DMS153 treated with DMSO at 0.1 percent for 48 hours (cell line): ENCODE data around the gene PRKAA1.

ENCODE experiments used
- DNase-seq: peaks from one replicate; lab custom pipeline; 2025; ENCODE audit not compliant: unreplicated experiment; lab: John Stamatoyannopoulos, UW

Gene PRKAA1

DNA sequence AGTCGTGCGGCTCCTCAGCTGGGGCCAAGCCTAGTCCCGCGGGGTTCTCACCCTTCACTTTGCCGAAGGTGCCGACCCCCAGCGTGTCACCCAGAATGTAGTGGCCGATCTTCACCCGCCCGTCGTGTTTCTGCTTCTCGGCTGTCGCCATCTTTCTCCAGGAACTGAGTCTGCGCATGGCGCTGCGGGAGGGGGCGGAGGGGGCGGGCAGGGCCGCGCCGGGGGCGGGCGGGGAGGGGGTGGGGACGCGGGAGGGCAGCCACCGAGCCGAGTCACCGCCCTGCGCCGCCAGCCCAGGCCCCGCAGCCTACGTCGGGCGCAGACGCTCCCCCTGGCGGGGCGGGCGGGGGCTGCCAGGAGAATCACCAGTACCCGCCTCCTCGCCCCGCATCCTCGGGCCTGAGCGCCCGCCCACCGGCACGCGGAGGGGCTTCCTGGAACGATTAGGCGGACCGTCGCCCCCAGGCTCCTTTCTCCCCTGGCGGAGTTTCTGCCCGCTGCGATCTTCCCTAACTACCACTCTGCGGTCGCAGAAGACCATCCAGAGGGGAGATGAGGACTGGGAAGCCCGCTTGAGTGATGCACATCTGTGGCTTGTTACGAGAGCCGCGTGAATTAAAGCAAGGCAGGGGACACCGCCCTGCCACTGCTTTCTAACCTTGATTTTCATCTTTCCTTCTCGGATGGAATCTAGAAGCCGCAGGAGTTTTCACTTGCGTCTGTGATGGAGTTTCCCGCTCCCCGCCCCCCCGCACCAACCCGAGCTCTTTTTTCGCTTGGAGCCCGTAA, at the start of gene PRKAA1:
Gene PRKAA1 (minus strand): TSS at position 363 of the 789 bp plus-strand sequence. CDS start 185 bp downstream, at position 178.
- peak; percentile 90 for DNase-seq

DNA sequence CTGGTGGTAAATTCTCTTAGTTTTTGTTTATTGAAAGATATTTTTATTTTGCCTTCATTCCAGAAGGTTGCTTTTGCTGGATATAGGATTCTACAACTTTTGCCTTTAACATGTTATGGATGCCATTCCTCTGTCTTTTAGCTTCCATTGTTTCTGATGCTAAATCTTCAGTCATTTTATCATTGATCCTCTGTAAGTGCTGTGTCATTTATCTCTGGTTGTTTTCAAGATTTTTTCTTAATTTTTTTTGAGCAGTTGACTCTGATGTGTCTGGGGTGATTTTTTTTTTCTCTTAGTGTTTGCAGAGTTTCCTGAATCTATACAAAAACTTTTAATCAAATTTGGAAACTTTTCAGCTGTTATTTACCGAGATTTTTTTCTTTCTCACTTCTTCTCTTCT, 49.4 kb upstream of the PRKAA1 start:
- no peak for DNase-seq

DNA sequence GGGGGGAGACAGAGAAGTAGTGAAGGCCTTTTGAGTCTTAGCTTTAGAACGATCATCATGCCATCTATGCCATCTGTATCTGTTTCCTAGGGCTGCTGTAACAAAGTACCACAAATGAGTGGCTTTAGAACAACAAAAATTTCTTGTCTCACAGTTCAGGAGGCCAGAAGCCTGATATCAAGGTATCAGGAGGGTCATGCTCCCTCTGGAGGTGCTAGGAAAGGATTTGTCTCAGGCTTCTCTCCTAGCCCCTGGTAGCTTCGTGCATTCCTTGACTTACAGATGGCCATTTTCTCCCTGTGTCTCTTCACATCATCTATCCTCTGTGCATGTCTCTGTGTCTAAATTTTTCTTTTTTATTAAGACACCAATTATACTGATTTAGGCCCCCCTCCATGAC, 48.2 kb upstream of the PRKAA1 start:
- no peak for DNase-seq

DNA sequence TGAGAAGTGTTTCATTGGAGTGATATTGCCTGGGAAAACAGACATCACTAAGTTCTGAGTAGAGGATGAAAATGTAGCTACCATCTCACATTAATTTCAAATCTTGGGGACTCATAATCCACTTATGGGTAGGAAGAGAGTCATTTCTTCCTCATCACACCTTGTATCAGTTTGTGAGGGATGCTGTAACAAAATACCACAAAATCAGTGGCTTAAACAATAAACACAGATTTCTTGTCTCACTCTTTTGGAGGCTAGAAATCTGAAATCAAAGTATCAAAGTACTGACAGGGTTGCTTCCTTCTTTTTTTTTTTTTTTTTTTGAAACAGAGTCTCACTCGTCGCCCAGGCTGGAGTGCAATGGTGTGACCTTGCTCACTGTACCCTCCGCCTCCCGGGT, 46.4 kb upstream of the PRKAA1 start:
- DNase-seq: no peak

DNA sequence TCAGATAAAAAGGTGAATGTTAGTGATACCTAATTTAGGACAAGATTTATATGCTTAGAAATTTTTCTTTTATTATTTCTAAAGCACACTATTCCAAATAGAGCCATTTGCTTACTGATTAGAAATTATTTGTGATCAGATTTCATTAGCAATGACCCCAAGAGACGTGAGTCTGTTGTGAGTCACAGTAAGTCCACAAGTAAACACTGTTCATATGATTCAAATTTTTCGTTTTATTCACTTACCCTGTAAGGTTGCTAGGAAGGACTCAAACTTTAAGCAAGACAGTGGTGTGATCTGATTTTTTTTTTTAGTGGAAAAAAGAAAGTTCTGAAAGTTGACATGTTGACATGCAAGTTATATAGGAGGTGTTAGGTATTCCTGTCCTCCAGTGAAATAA, 44.2 kb upstream of the PRKAA1 start:
- DNase-seq: no peak

DNA sequence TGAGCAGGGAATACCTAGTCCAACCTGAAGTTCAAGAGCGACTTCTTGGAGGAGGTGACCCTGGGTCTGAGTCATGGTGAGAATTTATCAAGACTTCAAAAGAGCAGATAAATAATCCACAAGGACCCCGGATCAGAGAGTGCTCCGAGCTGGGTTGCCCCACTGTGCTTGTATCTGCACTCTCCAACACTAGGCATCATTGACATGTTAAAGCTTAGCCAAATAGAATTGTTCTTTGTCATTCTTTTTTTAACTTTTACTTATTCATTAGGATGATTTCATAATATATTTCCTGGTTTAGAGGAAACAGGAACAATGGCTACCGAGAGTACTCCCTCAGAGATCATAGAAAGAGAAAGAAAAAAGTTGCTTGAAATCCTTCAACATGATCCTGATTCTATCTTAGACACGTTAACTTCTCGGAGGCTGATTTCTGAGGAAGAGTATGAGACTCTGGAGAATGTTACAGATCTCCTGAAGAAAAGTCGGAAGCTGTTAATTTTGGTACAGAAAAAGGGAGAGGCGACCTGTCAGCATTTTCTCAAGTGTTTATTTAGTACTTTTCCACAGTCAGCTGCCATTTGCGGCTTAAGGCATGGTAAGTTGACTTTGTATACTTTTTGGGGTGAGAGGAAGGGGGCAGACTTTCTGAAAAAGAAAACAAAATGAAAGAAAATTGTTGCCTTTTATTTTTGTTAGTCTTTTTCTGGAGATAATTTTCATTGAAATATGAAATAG, 43.1 kb upstream of the PRKAA1 start, which contains the start of gene CARD6:
Gene CARD6 (plus strand): TSS at position 300 of the 738 bp plus-strand sequence. CDS start 16 bp downstream, at position 316.
- DNase-seq: peak; percentile 75

DNA sequence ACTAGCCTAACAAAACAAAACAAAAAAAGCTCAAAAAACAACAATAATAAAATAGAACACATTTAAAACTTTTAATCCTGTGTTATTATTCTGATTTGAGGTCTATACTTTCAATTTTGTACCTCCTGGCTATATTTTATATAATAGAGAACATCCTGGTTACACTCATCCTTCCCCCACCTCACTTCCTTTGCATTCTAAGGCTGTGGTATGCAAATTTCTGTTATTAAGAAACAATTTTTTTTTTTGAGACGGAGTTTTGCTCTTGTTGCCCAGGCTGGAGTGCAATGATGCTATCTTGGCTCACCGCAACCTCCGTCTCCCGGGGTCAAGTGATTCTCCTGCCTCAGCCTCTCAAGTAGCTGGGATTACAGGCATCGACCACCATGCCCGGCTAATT, 39.9 kb upstream of the PRKAA1 start:
- DNase-seq: no peak

DNA sequence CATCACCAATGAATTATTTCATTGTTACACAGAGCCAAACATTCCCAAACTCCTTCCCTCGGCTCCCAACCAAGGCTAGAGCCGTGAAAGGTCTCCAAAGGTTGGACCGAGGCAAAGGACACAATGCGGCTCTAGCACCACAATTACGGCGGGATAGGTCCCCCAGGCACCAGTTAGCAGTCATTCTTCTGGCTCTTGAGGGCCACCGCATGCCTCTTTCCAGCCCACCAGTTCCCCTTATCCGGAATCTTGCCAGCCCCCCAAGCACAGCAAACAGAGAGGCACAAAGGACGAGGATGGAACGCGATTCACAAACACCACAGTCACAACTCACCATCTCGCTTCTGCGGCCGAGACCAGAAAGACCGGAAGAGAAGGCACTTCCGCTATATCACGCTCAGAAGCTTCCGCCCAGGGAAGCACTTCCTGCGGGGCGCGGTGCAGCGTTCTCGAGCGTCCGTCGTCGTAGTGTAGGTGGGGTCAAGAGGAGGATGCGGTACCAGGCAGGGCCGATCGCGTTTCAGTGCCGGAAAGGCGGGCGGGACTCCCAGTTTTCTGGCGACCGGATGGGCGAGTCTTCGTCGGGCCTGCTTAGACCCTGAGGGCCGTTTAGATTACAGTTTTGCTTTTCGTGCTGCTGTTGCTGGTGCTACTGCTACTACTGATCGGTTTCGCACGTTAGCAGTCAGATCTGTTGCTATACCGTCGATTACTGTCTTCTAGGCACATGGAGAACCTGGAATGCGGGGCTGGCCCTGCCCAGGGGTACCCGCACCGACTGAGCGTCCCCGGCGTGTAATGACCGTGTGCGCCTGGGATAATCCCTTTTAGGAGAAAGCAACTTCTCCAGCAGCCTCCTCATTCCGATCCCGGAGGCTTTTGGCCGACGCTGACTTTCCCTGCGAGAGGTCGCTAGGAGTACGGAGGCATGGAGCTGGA, 36.9 kb upstream of the PRKAA1 start, which contains the start of gene RPL37:
Gene RPL37 (minus strand): TSS at position 374 of the 939 bp plus-strand sequence. CDS start 37 bp downstream, at position 337.
- DNase-seq: peak; percentile 98

DNA sequence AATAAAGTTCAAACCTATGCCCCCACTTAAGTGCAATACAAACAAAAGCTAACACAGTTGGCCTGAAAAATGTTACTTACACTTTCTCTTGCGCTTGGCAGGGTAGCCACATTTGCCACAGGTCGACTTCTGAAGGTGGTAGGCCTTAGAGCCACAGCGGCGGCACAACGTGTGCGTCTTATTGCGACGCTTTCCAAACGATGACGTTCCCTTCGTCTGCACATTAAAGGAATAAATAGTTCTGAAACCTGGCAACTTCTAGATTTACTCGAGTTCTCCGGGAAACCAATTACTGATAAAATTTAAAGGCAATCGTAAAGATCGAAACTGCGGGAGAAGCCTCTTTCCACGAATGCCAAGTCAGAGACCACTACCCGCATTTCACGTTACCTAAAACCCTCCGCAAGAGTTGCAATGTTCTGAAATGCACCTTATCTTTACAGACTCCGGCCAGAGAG, 36.2 kb upstream of the PRKAA1 start:
- DNase-seq: no peak

DNA sequence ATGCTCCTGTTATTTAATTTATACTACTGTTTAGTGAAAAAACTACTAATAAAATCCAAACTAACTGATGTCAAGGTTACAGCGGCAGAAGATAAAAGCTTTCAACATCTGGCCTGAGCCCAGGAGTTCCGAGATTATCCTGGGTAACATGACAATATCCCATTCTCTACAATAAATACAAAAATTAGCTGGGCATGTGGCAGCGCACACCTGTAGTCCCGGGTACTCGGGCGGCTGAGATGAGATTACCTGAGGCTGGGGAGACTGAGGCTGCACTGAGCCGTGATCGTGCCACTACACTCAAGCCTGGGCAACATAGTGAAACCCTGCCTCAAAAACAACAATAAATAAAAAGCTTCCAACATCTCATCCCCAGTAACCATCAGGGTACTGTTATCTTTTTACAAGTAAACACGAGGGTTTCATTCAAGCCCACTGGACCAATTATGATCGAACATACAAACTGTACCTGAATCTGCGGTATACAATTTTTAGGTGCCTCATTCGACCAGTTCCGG, 35.6 kb upstream of the PRKAA1 start:
- DNase-seq: no peak

DNA sequence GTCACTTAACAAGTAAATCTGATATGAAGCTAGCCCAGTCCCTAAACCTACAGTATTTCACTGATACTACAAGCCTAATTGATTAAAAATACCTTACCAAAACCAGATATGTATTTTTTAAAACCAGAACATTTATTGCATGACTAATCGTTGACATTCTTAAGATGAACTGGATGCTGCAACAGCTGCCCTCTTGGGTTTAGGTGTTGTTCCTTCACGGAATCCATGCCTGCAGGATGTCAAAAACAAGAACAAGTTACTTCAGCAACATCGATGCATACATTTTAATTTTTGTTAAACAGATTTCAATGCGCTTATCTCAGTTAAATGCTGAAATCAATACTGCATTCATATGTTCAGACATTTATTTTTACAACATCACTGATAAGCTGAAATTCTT, 34.2 kb upstream of the PRKAA1 start:
- DNase-seq: no peak

DNA sequence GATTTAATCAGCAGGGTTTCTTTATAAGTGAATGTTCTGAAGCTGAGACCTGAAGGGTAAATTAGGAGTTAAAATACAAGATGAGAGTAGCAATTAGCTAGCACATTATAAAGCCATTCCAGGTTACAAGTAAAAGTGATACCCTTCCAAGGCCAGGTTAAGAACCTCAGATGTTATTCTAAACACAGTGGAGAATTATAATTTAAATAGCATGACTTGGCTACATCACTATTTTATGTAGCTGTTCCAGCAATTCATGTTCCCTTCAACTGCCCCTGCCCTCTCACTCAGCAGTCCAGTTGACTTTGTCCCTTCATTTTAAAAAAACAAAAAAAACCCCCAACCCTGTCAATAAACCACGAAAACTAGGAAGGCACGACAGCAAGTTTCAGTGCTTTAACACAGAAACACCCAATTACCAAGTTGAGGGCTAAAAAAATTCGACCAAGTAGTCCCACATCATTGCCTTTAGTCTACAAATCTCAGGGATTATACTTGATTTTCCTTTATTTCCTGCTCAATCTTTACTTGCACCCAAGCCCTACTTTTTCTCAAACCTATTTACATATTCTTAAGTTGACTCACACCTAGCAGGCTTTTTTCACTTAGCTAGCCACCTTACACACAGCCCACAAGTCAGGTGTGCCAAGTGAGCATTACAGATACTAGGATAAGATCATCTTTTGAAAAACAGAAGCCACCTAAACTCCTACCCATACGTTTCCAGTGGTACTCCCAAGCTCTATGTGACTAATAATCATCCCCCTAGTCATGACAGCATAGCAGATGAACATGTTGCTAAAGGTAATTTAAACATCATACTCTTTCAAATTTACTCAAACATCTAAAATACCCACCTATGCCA, 33.4 kb upstream of the PRKAA1 start:
- no peak for DNase-seq

DNA sequence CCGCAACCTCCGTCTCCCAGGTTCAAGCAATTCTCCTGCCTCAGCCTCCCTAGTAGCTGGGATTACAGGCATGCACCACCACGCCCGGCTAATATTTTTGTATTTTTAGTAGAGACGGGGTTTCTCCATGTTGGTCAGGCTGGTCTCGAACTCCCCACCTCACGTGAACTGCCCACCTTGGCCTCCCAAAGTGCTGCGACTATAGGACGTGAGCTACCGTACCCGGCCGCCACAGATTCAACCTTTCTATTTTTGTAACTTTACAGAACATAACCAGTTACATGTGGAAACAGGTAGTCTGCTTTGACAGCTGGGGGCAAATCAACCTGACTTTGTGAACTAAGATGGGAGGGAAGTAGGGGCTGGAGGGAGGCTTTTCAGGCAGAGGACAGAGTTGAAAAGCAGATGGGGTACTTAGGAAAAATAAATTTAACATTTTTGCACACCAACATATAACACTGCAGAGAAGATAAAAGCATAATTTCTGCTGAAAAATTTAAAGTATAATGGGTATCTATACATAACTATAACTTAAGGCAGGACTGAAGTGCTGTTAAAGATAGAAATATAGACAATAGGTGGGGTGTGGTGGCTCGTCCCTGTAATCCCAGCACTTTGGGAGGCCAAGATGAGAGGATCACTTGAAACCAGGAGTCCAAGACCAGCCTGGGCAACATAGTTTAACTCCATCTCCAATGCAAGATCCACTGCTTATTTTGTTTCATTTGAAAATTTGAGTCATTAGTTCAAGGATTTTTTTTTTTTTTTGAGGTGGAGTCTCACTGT, 31.8 kb upstream of the PRKAA1 start:
- DNase-seq: no peak

DNA sequence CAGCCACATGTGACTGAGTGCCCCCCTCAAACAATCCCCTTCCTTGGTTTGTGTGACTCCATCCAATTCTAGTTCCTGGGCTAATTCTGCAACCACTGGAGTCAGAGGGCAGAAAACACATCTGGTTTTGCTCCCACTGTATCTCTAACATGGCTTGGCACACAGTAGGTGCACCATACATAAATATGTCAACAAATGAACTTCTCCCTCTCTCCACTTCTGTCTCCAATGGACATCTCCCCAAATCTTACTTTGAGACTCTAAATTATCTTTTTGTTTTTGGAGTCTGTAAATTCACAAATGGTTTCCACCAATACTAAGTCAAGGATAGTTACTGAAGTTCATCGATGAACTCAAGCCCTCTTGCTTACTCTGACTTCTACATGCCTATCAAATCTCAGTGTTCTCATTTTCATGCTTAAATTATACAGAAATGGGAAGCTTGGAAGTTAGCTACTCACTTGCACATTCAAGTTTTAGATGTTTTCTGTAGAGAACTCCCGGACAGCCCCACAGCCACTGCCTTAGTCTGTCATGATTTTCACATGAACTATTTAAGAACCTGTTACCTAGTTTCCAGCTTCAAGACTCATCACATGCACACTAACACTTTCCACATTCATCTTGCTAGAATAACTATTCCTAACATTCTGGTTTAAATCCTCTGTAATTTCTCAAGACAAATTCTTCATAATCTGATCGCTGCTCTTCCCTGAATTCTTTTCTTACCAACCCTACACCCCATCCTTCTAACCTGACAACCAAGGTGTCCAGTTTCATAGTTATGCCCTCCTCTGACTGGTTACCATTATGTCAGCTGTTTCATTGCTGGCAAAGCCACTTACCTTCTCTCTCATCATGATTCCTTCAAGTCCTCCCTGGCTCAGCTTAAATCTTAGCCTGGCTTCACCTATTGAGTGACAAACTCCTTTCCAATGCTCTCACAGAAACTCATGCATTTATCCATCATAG, 30.8 kb upstream of the PRKAA1 start:
- no peak for DNase-seq

DNA sequence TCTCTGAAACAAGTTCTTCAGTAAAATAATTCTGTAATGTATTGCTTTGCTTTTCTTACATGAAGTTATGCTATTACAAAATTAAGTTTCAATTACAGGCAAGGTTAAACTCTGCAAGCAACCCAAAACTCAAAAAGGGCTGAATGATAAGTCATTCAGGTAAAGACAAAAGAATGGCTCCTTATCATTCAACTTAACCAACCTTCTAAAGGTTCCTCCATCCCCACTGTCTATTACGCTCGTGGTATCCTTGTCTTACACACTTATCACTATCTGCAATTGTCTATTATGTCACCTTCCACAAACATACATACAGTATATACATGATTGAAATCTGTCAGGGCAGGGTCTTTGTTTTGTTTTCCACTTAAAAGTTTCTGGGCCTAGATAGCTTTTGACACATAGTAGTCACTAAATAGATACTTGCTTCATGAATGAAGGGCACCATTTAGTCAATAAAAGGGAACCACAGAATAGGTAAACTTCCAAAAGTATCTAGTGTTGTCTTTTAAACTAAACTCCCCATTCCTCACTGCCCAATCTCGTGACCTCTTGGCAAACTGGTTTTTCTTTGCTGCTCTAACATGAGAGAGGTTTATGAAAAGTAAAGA, 30.0 kb upstream of the PRKAA1 start:
- DNase-seq: no peak

DNA sequence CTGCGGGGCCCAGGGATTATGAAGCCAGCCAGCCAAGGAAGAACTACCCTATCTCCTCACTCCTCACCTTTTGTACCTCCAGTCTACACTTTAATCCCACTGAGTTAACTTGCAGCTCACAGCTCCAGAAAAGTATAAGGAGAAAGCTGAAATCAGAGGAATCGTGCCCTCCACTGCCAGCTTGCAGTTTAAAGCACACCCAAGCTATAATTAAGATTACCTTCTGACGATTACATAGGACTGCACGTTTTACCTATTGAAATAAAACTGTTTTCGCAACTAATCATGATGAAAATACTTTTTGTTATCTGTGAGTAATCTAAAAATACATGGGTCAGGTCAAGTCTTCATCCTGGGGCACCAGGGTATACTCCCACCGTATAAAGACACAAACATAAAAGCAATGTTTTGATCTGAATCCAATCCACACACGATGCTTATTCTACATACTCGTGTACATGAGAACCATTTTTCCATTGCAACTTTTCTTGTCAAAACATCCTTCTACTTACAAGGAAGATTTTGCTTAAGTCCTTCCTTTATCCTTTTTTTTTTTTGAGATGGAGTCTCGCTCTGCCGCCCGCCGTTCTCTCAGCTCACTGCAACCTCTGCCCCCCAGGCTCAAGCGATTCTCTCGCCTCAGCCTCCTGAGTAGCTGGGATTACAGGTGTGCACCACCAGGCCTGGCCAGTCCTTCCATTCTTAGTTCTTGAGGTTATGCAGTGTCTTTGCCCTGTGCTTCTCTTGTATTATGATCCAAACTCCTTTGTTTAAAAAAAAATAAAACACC, 29.2 kb upstream of the PRKAA1 start:
- no peak for DNase-seq
